ENCODE results near the gene MYO1E.

GRCh38 chr15:59155431-59155830, 217.2 kb downstream of the MYO1E start:
- no peak for TF ChIP-seq CTCF (IDR thresholded peaks at IDR 0.05)
- TF ChIP-seq EP300 (IDR thresholded peaks at IDR 0.05) = no peak

Data from sigmoid colon (tissue), 4 donors.